ENCODE measurements around the gene TP53BP2.
A peak's percentile ranks its signal among the peaks of the same experiment; 100 is the strongest.

TP53BP2 gene

DNA sequence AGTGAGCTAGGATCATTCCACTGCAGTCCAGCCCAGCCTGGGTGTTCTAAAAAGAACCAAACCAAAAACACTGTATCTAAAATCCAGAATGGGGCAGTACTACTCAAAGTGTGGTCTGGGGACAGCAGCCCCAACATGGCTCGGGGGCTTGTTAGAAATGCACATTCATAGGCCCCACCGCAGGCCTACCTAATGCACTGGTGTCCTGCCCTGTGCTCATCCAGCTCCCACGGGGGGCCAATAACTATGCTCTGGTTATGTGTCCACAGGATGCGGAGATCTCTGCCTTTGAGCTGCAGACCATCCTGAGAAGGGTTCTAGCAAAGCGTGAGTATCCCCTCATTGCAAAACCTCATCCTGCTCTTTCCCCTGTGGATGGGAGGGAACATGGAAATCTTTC lies 81.9 kb downstream of the TP53BP2 start:
- no peak for DNase-seq

GRCh38 chr1:223763251-223763650 lies 82.5 kb downstream of the TP53BP2 start:
- DNase-seq: no peak

- no peak for DNase-seq
Observed at GRCh38 chr1:223761411-223761810, 84.3 kb downstream of the TP53BP2 start.

DNA sequence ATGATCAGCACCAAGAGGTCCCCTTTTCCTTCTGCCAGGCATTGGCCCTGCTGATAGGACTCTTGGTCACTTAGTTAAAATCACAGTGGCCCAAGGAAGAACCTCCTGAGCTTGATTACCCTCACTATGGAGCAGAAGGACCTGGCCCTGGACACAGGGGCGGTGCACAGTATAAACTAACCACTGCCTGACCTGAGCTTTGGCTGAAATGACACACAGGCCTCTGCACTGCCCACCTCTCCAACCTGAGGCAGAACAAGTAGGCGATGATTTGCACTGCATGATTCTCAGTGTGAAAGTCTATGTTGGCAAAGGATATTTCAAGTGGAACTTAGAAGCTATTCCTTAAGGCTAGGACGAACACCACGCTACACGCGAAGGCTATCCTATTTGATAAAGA lies 84.9 kb downstream of the TP53BP2 start:
- no peak for DNase-seq

GRCh38 chr1:223759273-223759672 lies 86.5 kb downstream of the TP53BP2 start:
- DNase-seq: no peak

GRCh38 chr1:223758734-223759133 lies 87.0 kb downstream of the TP53BP2 start:
- DNase-seq: no peak

GRCh38 chr1:223756806-223757700 lies 88.7 kb downstream of the TP53BP2 start:
- DNase-seq: no peak

DNA sequence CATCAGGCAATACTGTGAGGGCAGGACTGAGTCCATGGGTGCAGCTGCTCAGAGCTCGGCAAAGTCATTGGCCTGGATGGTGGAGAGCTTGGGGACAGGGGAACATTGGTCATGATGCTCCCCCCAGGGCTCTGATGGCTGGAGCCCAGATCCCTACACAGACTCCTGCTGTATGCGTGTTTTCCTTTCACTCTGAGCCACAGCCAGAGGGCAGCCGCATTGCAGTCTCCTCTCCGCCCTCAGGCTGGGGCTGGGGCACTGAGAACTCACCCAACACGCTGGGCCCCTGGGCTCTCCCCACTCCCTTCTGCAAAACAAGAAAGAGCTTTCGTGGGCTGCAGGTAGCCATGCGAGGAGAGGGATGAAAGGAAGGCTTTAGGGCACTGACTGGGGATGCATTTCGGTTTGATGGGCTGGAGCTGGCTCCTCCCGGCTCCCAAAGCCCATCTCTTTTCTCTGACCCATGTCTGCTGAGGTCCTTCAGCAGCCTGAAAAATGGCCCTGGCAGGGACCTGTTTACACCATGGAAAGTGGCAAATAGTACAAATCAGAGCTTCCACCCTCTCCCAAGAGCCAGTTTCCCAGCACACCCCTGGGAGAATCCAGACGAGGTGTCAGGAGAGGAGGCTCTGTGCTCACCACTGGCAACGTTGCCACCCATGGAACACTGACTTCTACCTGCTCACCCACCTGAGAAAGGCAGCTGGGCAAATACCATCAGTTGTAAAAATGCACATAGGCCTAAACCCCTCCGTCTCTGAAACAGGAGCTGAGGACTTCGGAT lies 89.6 kb downstream of the TP53BP2 start:
- no peak for DNase-seq

GRCh38 chr1:223755432-223755792 lies 90.3 kb downstream of the TP53BP2 start:
- DNase-seq: no peak

- DNase-seq: no peak
Observed at GRCh38 chr1:223754681-223755431, 90.9 kb downstream of the TP53BP2 start.

DNA sequence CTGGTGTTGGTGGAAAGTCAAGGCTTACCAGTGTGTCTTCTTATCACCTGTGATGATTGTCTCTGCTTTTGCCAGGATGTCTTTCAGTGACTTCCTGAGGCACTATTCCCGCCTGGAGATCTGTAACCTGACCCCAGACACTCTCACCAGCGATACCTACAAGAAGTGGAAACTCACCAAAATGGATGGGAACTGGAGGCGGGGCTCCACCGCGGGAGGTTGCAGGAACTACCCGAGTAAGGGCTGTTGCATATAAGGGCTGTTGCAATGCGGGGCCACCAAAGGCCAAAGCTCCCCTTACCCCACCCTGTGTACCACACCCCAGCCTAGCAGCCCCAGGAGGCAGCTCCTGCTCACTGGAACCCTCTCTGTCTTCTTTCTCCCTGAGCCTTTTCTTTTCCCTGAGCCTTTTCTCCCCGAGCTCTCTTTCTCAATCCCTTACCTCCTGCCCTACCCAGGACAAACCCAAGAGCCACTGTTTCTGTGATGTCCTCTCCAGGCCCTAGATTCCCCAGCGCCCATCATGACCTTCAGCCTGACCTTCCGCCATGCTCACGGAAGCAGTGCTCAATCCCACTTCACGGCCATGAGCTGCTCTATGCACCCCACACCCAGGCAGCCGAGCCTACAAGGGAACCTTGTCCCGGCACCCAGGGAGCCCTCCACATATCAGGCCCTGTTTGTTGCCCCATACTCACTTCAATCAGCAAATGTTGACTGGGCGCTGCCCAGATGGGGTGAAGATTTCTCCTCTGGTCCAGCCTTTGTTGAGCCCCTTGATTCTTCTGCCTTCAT lies 92.8 kb downstream of the TP53BP2 start:
- DNase-seq: no peak

DNA sequence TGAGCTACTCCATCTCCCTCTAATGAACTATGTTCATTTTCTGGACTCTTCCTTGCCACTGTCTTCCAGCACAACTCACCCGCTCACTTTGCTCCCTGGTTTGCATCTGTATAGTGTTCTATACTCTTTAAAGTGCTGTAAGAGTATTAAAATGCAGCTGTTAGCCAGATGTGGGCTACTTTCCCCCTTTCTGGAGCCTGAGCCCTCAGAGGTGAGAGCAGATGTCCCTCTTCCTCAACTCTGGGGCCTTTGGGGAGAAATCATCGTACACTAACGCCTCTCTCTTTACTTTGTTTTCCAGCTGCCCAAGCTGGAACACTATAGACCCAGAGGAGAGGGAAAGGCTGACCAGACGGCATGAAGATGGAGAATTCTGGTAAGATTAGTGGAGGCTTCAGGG lies 94.1 kb downstream of the TP53BP2 start:
- no peak for DNase-seq

GRCh38 chr1:223750730-223751570 lies 94.8 kb downstream of the TP53BP2 start:
- DNase-seq: no peak

DNA sequence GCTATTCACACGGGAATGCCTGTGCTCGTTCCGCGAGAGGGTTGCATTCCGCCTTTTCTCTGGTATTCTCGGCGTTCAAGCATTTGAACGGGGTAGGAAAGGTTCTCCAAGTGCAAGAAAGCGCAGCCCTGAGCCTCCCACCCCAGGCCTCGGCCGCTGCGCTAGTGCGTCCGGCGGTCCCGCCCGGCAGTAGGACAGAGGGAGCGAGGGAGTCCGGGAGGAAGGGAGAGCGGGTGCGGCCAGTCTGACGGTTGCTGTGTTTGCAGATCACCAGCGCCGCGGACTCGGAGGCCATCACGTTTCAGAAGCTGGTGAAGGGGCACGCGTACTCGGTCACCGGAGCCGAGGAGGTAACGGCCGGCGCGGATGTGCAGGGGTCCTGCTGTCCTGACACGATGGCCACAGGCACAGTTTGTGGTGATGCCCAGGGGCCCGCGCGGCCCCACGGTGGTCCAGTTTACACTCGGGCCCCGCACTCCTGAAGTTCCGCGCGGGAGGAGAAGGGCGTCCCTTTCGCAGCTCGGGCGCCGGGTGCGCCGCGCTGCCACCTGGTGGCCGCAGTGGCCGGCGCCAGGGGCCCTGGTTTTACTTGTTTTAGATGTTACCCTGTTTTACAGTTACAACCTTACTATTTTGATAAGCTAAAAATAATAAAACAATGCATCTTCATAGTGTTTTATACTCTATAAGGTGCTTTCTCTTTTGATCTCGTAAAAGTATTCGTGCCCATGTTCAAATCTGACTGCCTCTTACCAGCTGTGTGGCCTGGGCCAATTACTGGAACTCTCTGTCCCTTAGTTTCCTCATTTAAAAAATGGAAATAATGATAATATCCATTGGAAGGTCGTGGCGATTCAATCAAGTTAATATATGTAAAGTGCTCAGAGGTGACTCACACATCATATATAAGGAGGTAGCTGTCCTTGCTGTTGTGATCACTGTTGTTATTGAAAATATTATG lies 96.7 kb downstream of the TP53BP2 start:
- DNase-seq: peak; percentile 71

DNA sequence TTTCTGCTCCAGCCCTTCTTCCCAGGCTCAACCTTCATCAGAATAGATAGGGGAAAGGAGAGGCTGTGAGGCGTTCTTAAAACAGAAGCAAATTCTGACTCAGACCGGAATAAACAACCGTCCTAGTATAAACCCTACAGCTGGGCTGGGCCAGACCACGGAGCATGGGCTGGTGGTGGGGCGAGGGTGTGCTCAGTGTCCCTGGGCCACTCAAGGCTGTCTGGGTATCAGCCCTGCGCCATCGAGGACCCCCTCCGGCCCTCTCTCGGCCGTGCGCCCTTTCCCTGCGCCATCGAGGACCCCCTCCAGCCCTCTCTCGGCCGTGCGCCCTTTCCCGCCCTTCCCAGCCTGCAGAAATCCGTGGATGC lies 97.4 kb downstream of the TP53BP2 start:
- DNase-seq: no peak

GRCh38 chr1:223747838-223748335 lies 97.9 kb downstream of the TP53BP2 start:
- DNase-seq: no peak

GRCh38 chr1:223745731-223746130 lies 100.0 kb downstream of the TP53BP2 start:
- DNase-seq: no peak

DNA sequence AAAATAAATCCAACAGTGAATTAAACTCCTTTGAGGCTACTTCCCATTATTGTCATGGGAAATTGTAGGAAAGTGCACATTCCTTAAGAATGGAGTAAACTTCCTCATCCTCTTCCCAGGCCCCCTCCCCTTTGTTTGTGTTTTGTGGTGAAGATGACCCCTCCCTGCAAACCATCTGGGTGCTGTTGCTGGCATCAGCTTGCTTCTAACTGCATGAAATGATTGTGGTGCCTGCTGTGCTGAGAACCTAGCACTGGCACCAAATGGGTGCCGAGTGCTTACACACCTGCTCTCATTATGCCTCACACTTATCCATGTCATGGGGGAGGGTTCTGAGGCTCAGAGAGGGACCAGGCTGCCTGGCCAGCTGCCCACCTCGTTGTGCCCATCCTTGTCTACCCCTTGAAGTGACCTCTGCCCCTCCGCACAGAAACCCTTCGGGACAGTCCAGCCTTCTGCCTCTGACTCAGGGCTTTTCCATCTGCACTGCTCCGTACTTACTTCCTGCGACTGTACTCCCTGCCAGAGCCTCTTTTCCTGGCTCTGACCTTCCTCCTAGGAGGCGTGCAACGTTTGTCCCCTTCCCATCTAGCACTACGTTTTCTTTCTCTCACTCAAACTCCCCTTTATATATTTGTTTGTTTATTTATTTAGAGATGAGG lies 102.8 kb downstream of the TP53BP2 start:
- no peak for DNase-seq

- no peak for DNase-seq
Observed at GRCh38 chr1:223741861-223742260, 103.9 kb downstream of the TP53BP2 start.

Measured in stimulated activated CD4-positive, alpha-beta T cell treated with anti-CD3 and anti-CD28 coated beads, Interleukin-4, amount 100 ng/mL, for 1 hour (primary cell).